Parathyroid adenoma (tissue), 2 donors: ENCODE data around the gene IGFBP6.
A peak's percentile ranks its signal among the peaks of the same experiment; 100 is the strongest.

ENCODE experiments used
- H2AFZ ChIP-seq: fragments of 300-600 bp; sonication (generic); one replicate; pipeline ENCODE4 v1.7.0; 2017; ENCODE audit warnings: antibody characterized with exemption, mild to moderate bottlenecking
- H3K27ac ChIP-seq: fragments of 300-600 bp; sonication (generic); one replicate; pipeline ENCODE4 v1.7.0; 2017
- H3K27me3 ChIP-seq: fragments of 300-600 bp; sonication (generic); one replicate; pipeline ENCODE4 v1.7.0; 2017; ENCODE audit warnings: low read length; ENCODE audit not compliant: control insufficient read depth, insufficient read depth
- H3K36me3 ChIP-seq: fragments of 300-600 bp; sonication (generic); one replicate; pipeline ENCODE4 v1.7.0; 2017; ENCODE audit warnings: low read length; ENCODE audit not compliant: control insufficient read depth, insufficient read depth
- H3K4me1 ChIP-seq: fragments of 300-600 bp; sonication (generic); one replicate; pipeline ENCODE4 v1.7.0; 2017; ENCODE audit warnings: control low read depth
- H3K4me2 ChIP-seq: fragments of 300-600 bp; sonication (generic); one replicate; pipeline ENCODE4 v1.7.0; 2017; ENCODE audit warnings: low read length
- H3K4me3 ChIP-seq: fragments of 300-600 bp; sonication (generic); one replicate; pipeline ENCODE4 v1.7.0; 2017; ENCODE audit warnings: low read depth, low read length
- H3K79me2 ChIP-seq: fragments of 300-600 bp; sonication (generic); one replicate; pipeline ENCODE4 v1.7.0; 2017; ENCODE audit warnings: control low read depth
- H3K9ac ChIP-seq: fragments of 300-600 bp; sonication (generic); one replicate; pipeline ENCODE4 v1.7.0; 2017; ENCODE audit warnings: mild to moderate bottlenecking
- H3K9me3 ChIP-seq: fragments of 300-600 bp; sonication (generic); one replicate; pipeline ENCODE4 v1.7.0; 2017; ENCODE audit warnings: low read length; ENCODE audit not compliant: control insufficient read depth
- CTCF ChIP-seq: fragments of 300-600 bp; sonication (generic); IDR thresholded peaks from one replicate; pipeline ENCODE4 v1.7.0; 2017; ENCODE audit warnings: antibody characterized with exemption, mild to moderate bottlenecking
- donor health status: primary hyperparathyroidism.

Gene IGFBP6

GRCh38 chr12:53053218-53054111 is 44.0 kb upstream of the IGFBP6 start:
- Histone ChIP-seq H3K4me2 (peak overlapping the region; percentile 88), H3K9me3 (no peaks in the 10 kb centered on the region), H3K27me3 (no peaks in the 10 kb centered on the region), H3K4me1 (peaks cover 50% of the 10 kb centered on the region), H3K9ac (peak overlapping the region; percentile 29), H3K4me3 (peak overlapping the region; percentile 70), H3K36me3 (no peaks in the 10 kb centered on the region), H3K27ac (peak overlapping the region; percentile 100), H3K79me2 (peaks cover 14% of the 10 kb centered on the region), H2AFZ (peak overlapping the region; percentile 70)
- peak; percentile 92 for TF ChIP-seq CTCF

- peak overlapping the region; percentile 70 for H3K4me3 ChIP-seq
- H3K9ac ChIP-seq, result peak overlapping the region; percentile 29
- no peaks in the 10 kb centered on the region for H3K9me3 ChIP-seq
- H3K79me2 ChIP-seq, result peaks cover 14% of the 10 kb centered on the region
- H3K36me3 ChIP-seq, result no peaks in the 10 kb centered on the region
- no peaks in the 10 kb centered on the region for H3K27me3 ChIP-seq
- peaks cover 44% of the 10 kb centered on the region for H3K4me1 ChIP-seq
- peak overlapping the region; percentile 70 for H2AFZ ChIP-seq
- TF ChIP-seq CTCF, result peak; percentile 20
- peak overlapping the region; percentile 100 for H3K27ac ChIP-seq
- peak overlapping the region; percentile 88 for H3K4me2 ChIP-seq
Measured at GRCh38 chr12:53054112-53054878, 43.2 kb upstream of the IGFBP6 start.

GRCh38 chr12:53055471-53056266 is 41.8 kb upstream of the IGFBP6 start:
- no peak overlapping the region for H3K9ac ChIP-seq

GRCh38 chr12:53056296-53056695 is 41.2 kb upstream of the IGFBP6 start:
- Histone ChIP-seq H3K9me3 (no peaks in the 10 kb centered on the region), H3K79me2 (peaks cover 7% of the 10 kb centered on the region), H3K4me2 (no peak overlapping the region), H3K27ac (no peak overlapping the region), H2AFZ (no peak overlapping the region), H3K27me3 (no peaks in the 10 kb centered on the region), H3K4me1 (peaks cover 35% of the 10 kb centered on the region), H3K9ac (no peak overlapping the region), H3K36me3 (no peaks in the 10 kb centered on the region), H3K4me3 (no peak overlapping the region)
- no peak for TF ChIP-seq CTCF

More at GRCh38 chr12:53055471-53056266, 41.8 kb upstream of the IGFBP6 start:
- TF ChIP-seq CTCF, result no peak
- Histone ChIP-seq H3K79me2 (peaks cover 12% of the 10 kb centered on the region), H3K27ac (peak overlapping the region; percentile 21), H3K4me2 (no peak overlapping the region), H3K4me3 (no peak overlapping the region), H3K4me1 (peaks cover 35% of the 10 kb centered on the region), H2AFZ (no peak overlapping the region), H3K27me3 (no peaks in the 10 kb centered on the region), H3K36me3 (no peaks in the 10 kb centered on the region), H3K9me3 (no peaks in the 10 kb centered on the region)
